Stimulated activated CD8-positive, alpha-beta memory T cell treated with anti-CD3 and anti-CD28 coated beads, Interleukin-12 subunit alpha, Interleukin-12 subunit beta, amount 100 ng/mL, for 1 hour (primary cell): ENCODE data around the gene INSIG1.
A peak's percentile ranks its signal among the peaks of the same experiment; 100 is the strongest.

ENCODE experiments used
- DNase-seq: peaks from one replicate; pipeline ENCODE4 v3.0.0-alpha.2; 2020; ENCODE audit warnings: low read depth

The INSIG1 gene

GRCh38 chr7:155327590-155328320 lies 30.1 kb downstream of the INSIG1 start:
- no peak for DNase-seq

- no peak for DNase-seq
Observed at GRCh38 chr7:155329225-155329624, 31.5 kb downstream of the INSIG1 start.

- no peak for DNase-seq
Observed at GRCh38 chr7:155331396-155331795, 33.7 kb downstream of the INSIG1 start.

GRCh38 chr7:155333346-155334234 lies 35.9 kb downstream of the INSIG1 start:
- no peak for DNase-seq

- no peak for DNase-seq
Observed at GRCh38 chr7:155336812-155337602, 39.3 kb downstream of the INSIG1 start.

DNA sequence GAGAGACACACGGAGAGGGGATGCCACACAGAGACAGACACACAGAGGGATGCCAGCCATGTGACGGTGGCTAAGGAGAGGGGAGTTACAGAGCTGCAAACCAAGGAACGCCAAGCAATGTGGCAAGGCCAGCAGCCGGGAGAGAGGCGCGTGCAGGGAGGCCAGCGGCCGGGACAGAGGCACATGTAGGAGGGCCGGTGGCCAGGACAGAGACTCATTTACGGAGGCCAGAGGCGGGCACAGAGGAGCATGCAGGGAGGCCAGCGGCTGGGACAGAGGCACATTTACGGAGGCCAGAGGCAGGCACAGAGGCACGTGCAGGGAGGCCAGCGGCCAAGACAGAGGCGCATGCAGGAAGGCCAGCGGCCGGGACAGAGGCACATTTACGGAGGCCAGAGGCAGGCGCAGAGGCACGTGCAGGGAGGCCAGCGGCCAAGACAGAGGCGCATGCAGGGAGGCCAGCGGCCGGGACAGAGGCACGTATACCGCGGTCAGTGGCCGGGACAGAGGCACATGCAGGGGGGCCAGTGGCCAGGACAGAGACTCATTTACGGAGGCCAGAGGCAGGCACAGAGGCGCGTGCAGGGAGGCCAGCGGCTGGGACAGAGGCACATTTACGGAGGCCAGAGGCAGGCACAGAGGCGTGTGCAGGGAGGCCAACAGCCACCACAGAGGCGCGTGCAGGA lies 40.4 kb downstream of the INSIG1 start:
- no peak for DNase-seq

DNA sequence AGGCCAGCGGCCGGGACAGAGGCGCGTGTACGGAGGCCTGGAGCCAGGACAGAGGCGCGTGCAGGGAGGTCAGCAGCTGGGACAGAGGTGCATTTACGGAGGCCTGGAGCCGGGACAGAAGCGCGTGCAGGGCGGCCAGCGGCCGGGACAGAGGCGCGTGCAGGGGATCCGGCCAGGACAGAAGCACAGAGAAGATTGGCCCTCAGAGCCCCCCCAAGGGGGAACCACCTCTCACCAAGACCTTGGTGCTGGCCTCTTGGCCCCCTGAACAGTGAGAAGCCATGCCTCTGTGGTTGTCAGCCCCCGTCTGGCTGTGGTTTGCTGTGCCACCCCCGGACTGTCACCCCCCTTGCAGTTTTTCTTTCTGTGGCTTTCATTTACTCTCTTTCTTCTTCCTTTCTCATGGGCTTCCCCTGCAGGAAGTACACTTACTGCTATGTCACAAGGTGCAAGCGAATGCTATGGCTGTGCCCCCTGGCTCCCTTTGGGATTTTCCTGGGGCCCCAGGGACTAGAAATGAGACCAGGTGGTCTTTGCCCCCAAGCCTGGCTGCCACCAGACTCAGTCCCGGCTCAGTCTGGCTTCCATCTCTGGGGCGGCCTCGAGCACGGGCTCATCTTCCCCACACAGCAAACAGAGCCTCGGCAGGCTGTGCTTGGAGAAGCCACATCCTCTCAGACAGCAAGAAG lies 41.1 kb downstream of the INSIG1 start:
- DNase-seq = no peak

- DNase-seq = no peak
Observed at GRCh38 chr7:155339474-155339873, 41.8 kb downstream of the INSIG1 start.

GRCh38 chr7:155340071-155340531 lies 42.4 kb downstream of the INSIG1 start:
- no peak for DNase-seq

DNA sequence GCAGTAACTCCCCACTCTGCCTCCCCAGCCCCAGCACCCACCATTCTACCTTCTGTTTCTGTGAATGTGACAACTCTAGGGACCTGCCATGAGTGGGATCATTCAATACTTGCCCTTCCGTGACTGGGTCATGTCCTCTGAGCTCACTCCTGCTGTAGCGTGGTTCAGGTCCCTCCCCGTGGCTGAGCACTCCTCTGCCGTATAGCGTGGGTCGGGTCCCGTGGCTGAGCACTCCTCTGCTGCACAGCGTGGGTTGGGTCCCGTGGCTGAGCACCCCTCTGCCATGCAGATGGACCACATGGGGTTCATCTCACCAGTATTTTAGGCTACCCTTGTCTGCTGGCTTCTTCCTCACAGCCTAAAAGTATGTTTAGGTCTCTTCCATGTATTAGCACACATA lies 43.0 kb downstream of the INSIG1 start:
- DNase-seq = no peak

DNA sequence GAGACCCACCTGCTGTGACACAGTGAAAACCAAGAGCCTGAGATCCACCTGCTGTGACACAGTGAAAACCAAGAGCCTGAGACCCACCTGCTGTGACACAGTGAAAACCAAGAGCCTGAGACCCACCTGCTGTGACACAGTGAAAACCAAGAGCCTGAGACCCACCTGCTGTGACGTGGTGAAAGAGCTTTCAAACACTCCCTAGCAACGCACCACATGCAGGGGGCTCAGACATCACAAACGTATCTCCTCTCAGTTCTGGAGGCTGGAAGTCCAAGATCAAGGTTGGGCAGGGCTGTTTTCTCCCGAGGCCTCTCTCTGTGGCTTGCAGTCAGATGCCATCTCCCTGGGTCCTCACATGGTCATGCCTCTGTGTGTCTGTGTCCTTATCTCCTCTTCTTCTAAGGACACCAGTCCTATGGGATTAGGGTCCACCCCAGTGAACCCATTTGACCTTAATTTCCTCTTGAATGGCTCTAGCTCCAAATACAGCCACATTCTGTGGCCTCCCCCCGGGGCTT lies 43.8 kb downstream of the INSIG1 start:
- no peak for DNase-seq

DNA sequence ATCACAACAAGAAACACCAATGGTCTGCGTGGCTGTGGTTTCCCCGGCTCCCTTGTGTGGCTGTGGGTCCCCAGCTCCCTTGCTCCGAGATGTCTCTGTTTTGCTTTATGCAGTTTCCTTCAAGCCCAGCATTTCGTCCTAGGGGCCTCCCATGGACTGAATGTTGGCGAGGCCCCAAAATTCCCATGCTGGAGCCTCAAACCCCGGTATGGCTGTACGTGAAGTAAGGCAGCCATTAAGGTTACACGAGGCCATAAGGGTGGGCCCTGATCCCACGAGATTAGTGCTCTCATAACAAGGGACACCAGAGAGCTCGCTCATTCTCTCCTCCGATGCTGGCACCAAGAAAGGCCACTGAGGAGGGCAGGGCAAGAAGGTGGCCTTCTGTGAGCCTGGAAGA lies 44.6 kb downstream of the INSIG1 start:
- no peak for DNase-seq

- DNase-seq = no peak
Observed at GRCh38 chr7:155343150-155343549, 45.5 kb downstream of the INSIG1 start.

DNA sequence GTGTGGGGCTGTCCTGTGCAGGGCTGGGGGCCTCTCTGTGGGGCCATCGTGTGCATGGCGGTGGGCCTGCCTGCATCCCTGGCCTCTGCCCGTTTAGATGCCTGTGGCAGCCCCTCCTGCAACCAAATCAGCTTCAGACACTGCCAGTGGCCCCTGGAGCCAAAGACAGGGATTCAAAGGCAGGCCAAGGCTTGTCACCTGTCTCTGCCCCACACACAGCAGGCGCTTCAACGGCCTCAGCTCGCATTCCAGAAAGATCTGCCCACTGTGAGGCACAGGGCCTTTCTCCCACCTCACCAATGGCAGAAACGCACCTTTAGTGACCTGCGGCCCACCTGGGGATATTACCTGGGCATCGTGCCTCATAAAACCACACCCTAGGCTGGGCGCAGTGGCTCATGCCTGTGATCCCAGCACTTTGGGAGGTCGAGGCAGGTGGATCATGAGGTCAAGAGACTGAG lies 46.0 kb downstream of the INSIG1 start:
- no peak for DNase-seq

- no peak for DNase-seq
Observed at GRCh38 chr7:155344270-155344617, 46.6 kb downstream of the INSIG1 start.

DNA sequence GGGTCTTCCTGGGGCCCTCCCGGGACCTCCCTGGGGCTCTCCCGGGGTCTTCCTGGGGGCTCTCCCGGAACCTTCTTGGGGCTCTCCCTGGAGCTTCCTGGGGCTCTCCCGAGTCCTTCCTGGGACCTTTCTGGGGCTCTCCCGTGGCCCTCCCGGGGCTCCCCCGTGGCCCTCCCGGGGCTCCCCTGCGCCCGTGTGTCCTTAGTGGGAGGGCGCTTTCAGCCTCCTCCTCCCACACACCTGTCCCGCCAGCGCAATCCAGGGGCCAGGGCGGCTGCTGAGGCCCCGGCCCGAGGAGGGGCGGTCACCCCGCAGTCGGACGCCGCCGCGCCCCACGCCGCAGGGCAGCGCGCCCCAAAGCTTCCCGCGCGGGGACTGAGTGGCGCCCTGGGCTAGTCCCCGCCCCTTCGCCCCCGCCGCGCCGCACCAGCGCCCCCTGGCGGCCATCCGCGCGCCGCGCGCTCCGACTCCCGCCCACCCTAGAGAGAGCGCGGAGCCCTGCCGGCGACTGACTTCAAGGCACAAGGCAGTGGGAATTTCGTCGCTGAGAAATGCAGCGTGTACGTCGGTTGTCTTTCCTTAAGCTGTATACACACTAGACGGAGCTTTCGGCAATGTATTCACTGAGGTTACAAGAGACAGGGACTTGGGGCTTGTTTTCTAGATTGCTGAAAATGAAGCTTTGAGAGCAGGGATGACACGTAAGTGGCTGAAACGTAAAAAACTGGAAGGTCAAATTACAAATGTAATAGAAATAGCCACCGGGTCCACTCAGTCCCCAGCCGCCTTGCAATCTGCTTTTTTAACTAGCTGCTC lies 47.1 kb downstream of the INSIG1 start:
- DNase-seq = peak; percentile 68

GRCh38 chr7:155345490-155345889 lies 47.8 kb downstream of the INSIG1 start:
- no peak for DNase-seq

- DNase-seq = no peak
Observed at GRCh38 chr7:155346285-155346684, 48.6 kb downstream of the INSIG1 start.

DNA sequence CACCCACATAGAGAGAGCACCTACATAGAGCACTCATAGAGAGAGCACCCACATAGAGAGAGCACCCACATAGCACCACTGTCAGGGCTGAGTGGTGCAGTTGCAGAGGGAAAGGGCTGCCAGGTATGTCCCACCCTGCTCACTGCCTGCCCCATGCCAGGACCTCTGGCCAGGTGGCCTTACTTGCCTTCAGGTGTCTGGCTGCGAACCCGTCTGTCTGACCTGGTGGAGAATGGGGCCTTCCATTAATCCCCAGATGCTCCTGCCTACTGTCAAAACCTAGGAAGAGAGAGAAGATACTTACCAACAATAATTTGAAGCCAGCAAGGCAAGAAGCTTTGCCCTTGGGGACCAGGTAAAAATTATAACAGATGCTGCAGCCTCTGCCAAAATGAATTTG lies 51.1 kb downstream of the INSIG1 start:
- no peak for DNase-seq
